GM21529 (cell line): ENCODE data around the gene CAST.
"Not testable (repeated sequence)": the region's sequence is repeated elsewhere in the genome, so short reads cannot be mapped to it uniquely, and the experiment has no call there.

Source experiments
- ATAC-seq: cut with Tn5 transposase; IDR thresholded peaks from one replicate; pipeline ENCODE4 v1.9.1; 2021; ENCODE audit not compliant: unreplicated experiment

The CAST gene, protein sequence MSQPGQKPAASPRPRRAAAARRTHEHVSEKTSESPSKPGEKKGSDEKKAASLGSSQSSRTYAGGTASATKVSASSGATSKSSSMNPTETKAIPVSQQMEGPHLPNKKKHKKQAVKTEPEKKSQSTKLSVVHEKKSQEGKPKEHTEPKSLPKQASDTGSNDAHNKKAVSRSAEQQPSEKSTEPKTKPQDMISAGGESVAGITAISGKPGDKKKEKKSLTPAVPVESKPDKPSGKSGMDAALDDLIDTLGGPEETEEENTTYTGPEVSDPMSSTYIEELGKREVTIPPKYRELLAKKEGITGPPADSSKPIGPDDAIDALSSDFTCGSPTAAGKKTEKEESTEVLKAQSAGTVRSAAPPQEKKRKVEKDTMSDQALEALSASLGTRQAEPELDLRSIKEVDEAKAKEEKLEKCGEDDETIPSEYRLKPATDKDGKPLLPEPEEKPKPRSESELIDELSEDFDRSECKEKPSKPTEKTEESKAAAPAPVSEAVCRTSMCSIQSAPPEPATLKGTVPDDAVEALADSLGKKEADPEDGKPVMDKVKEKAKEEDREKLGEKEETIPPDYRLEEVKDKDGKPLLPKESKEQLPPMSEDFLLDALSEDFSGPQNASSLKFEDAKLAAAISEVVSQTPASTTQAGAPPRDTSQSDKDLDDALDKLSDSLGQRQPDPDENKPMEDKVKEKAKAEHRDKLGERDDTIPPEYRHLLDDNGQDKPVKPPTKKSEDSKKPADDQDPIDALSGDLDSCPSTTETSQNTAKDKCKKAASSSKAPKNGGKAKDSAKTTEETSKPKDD

DNA sequence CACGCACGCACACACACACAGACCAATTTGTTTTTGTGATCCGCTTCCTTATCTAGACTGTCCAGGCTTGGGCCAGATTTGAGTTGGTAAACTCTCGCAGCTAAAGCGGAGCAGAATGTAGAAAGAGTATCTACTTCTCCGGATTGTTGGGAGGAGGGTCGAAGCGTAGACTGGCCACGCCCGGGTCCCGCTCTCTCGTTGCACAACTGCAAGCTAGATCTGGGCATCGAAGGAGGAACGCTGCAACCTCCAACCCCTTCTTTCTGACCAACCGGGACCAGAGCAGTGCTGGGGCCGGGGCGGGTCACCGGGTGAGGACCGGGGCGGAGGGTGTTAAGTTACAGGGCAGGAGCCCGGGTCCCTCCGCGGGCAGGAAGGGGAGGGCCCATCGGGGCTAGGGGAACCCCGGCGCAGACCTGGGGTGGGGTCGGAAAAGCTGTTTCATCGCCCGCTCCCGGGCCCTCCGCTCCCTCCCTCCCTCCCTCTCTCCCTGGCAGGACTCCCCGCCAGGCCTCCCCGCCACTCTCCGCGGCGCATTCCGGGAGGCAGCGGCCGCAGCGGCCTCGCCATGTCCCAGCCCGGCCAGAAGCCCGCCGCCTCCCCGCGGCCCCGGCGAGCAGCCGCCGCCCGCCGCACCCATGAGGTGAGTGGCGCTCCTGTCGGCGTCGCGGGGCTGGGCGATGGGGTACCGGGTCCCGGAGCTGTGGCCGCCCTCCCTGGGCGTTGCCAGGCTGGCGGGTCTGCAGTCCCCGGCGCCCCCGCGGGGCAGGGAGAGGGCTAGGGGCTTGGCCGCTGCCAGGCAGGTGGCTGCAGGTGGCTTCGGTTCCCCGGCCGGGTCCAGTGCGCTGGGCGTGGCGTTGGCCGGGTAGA is at the start of gene CAST:
Gene CAST, plus strand, starts transcription at position 522 of the 870 bp plus-strand sequence. Its CDS starts 47 bp downstream, at position 569.
- ATAC-seq, result peak; percentile 63

DNA sequence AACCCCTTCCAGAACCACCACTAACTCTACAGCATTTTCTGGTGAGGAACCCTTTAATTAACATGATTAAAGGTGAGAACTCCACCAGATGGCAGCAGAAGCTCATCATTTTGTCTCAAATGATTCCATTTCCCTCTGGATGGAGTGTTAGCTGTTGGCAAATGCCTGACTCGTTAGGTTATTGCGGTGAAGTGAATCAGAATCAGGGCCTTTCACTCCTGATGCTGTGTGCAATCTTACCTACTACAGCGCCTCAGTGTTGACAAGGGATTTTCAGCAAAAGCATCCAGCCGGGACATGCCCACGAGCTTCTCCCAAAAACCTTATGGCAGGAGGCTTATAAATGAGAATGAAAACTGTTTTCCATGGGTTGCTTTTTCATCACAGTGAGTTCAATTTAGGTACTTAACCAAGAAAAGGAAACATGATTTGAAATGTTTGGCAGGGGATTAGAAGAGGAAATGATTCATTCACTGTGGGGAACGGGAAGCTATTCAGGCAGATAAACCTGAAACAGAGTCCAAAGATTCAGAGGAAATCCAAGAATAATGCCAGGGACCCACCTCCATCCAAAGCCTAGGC is 48.0 kb upstream of the CAST start:
- no peak for ATAC-seq

DNA sequence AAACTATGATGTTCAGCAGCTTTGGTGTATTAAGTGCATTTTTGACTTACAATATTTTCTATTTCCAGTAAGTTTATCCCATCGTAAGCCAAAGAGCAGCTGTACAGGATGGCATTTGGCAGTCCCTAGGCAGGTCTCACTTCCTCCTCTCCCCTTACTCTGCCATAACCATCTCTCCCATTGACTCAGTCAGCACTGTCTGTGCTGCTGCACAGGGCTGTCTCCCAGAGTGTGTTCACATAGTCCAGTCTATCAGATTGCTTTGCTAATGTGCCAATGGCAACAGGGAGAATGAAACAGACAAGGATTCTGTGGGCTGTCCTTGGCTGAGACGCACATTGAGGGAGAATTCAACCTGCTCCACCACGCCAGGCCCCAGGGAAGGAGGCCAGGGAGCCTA is 47.0 kb upstream of the CAST start:
- no peak for ATAC-seq

DNA sequence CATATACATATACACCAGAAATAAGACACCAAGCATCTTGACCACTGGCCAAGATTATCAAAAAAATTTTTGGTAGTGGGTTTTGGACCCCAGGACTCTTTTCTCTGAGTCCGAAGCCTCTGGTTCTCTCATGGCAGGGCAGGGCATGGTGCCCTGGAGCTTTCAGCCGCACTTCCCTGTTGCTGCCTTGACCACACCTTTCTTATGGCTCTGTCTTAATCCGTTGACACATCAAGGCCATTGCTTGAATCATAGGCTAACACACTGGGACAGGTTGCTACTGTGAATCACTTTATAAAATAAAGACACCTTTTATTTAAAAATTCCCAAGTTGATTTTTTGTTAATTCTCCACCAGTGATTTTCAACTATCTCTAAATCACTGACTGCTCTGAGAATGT is 45.4 kb upstream of the CAST start:
- ATAC-seq, result no peak

DNA sequence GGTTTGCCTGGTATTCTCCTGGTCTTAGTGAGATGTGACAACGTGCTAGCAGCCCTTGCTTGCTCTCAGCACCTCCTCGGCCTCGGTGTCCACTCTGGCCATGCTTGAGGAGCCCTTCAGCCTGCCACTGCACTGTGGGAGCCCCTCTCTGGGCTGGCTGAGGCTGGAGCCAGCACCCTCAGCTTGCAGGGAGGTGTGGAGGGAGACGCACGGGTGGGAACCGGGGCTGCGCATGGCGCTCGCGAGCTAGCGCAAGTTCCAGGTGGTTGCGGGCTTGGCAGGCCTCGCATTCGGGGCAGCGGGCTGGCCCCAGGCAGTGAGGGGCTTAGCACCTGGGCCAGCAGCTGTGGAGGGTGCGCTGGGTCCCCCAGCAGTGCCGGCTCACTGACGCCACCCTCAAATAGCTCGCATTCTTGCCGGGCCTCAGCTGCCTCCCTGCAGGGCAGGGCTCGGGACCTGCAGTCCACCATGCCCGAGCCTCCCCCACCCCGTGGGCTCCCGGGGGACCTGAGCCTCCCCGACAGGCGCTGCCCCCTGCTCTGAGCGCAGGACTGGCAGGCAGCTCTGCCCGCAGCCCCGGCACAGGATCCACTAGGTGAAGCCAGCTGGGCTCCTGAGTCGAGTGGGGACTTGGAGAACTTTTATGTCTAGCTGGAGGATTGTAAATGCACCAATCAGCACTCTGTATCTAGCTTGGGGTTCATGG is 43.7 kb upstream of the CAST start:
- not testable (repeated sequence) for ATAC-seq

DNA sequence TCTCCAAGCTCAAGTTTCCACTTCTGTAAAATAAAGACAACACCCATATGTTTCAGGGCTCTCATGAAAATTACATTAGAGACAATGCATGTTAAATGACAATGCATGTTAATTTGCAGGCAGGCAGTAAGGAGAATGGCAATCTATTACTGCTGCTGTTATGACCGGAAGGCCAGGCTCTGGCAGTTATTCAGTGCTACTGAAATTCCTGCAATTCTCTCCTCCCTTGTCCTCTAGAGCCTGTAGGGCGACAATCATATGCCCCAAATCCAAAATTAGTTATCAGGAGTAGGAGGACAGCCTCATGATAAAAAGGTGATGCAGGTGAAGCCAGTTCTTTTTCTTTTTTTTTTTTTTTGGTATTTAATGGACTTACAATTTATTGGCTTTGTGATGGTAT is 42.2 kb upstream of the CAST start:
- ATAC-seq, result no peak

DNA sequence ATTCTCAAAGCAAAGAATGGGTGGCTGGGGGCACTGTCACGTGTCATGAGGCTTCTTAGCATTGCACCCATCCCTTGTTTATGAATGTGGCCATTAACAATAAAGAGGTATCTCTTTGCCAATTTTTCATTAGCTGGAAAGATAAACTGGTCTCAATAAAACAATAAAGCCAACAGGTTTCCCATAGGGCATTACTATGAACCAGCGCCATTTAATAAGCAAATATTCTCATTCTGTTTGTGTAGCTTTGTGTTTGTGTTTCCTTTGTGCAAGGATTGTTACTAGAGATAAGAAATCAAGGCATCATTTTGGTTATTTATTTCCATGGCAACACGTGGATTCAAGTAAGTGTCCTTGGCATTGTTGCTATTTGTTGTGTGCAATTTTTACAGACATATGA is 37.6 kb upstream of the CAST start:
- ATAC-seq, result no peak

DNA sequence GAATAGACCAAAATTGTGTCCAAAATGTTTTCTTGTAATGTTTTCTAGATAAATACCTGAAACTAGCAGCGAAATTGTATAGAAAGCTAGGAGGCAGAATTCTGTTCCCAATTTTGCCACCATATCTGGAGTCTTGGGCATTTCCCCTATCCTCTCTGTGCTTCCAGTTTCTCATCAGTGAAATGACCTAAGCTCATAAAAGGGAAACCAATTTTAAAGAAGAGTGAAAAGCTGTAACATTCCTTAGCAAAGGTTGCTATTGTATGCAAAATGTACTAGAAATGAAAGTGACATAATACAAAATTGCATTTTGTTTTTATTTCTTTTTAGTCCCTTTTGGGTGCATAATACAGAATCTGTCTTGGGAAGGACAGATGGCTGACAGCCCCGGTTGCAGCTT is 36.8 kb upstream of the CAST start:
- no peak for ATAC-seq

DNA sequence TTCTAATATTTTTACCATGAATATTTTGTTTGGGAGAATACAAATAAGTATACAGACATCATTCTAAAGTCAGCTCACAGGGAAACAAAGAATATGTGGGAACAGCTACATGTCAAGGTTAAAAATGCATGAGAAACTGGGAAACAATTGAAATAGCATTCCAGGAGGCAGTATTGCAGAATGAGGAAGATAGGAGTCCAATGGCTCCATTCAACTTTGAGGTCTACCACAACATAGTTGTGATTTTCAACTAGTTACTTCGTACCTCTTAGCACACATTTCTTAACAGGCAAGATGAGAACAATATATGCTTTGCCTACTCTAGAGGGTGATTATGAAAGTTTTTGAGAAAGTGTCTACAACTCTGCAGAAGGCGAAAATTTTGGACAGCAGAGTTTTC is 35.2 kb upstream of the CAST start:
- no peak for ATAC-seq

DNA sequence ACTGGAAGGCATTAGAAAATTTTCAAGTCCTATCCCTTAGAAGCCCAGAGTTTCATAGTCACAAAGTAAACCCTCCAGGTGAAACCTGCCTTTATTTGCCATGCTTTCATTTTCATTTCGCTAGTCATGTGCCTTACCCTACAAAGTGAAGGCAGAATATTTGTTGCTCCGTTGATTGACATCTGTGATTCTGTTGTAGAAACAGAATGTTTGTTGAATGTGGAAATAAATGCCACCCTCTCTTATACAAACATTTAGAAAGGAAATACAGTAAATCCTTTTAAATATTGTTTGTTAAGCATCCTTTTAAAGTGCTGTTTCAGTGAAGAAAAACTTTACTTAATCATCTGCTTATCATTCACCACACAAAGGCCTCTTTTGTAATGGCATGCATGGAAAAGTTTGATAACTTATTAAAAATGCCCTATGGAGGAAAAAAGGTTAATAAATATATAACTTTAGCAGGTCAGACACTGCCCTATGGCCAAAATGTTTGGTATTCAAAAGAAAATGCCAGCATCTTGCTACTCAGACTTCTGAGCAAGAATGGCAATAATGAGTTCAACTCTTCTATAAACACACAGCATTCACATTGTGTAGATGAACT is 34.3 kb upstream of the CAST start:
- ATAC-seq, result no peak

DNA sequence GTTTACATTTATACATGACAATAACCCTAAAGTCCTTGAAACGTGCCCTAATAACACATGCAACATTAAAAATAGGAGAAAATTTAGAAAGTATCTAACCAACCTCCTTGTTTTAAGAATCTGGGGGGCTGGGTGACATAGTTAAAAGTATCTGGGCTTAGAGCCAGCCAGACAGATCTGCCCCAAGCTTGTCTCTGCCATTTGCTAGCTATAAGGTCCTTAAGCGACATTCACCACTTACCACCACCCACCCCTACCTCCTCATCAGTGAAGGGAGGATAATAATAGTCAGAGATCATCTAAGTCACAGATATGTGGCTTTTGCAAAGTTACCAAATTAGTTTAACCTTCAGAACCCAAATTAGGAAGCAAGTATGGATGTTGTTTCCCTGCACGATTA is 33.8 kb upstream of the CAST start:
- no peak for ATAC-seq

DNA sequence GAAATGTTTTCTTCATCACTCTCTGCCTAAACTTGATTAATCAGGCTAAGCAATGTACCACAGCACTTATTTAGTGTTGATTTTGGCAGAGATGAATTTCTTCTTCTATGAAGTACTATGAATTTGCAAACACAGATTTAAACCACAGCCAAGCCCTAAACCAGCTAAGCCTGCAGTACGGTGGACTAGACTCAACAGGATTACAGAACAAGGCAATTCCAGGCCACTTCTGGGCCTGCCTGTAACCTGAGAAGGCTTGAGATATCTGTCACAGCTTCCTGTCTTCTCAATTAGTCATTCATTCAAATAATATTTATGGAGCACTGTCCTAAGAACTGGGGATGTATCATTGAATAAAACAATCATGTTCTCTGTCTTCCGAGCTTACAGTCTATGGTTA is 32.4 kb upstream of the CAST start:
- ATAC-seq, result no peak

DNA sequence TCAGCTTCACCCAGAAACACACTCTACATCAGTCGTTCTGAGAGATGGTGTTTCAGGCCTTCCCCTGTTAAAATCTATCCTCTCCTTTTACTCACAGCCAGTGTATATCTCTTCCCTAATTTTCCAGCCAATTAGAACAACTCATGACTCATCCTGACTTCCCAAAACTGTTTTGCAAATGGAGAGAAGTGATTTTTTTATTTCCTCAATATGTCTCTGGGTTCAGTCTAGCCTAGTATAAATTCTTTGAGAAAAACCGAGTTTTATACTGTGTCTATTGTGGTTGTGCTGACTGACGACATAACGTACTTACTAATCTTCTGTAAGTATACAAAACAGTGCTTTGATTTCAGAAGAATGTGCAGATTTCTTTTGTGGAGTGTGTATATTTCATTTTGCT is 28.4 kb upstream of the CAST start:
- ATAC-seq, result no peak

DNA sequence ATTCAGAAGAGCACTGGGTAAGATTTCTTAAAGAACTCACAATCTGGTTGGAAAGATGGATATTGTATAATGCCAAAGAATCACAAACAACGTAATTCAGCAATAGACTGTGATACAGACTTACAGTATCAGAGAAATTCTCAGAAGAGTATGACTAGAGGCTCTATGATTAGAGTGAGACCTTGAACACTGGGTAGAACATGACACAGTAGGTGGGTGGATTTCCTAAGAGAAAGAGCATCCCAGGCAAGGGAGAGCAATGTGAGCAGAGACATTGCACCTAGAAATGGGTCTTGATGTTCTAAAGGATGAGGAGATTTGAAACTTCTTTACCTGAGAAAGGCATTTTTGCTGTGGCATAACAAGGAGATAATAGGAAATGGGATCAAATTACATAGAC is 27.3 kb upstream of the CAST start:
- no peak for ATAC-seq

DNA sequence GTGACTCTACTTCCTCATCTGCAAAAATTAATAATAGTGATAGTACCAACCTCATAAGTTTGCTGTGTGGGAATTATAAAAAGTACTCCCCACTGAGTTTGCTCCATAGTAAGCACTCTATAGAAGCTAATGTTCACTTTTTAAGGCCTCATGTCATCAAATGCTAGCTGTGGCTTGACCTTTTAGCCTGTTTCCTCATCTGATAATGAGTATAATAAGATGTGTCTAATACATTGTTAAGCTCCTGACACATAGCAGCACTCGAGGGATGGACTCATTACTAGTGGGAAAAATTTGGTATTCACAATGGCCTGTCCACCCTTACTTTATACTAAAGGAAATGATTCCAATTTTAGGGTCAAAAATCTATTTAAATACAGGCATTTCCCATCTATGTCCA is 26.1 kb upstream of the CAST start:
- ATAC-seq, result no peak

DNA sequence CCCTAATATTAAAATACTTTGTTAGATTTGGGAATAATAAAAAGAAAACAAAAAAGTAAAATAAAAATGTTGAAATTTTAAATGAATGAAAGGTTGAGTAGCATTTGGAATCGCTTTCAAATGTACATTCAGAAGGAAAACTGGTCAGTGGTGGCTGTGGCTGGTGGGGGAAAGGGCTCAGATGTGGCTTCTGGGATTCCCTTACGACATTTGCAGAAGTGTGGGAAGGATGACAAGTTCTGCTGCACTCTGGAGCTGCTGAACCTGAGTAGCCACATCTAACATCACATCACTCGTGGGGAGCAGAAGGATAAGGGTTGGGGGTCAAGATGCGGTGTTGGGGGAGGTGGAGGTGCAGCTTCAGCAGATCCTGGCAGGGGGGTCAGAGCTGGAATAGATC is 25.6 kb upstream of the CAST start:
- ATAC-seq, result no peak

DNA sequence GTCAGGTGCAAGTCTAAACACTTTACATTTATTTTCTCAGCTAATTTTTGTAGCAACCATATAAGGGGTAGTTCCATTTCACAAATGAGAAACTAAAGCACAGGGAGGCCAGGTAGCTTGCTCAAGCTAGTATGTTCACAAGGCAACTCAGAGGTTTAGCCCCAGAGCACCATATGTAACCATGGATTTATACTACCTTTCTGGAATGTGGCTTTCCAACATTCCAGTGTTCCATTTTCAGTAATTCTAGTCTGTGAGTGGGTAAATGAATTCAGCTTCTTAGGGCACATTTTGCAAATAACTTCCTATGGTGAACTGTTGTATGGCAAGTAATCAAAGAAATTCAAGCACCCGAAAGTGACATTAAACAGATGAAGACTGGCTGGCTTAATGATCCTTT is 25.0 kb upstream of the CAST start:
- no peak for ATAC-seq

DNA sequence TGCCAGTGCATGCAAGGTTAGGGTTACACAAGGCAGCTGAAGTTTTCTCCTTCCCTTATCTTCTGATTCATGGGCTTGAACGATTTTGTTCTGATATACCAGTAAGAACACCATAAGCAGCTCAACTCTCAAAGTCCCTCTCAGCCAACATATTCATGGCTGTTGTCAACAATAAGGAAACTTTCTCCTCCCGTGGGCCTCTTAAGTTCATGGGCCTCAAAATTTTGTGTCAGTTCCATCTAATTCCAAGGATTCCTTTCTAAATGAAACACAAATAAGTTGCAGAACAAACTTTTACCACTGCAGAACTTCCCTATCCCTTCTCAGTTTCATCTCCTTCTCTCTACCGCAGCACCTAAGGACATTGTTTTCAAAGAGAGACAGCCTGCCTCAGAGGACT is 23.6 kb upstream of the CAST start:
- no peak for ATAC-seq

DNA sequence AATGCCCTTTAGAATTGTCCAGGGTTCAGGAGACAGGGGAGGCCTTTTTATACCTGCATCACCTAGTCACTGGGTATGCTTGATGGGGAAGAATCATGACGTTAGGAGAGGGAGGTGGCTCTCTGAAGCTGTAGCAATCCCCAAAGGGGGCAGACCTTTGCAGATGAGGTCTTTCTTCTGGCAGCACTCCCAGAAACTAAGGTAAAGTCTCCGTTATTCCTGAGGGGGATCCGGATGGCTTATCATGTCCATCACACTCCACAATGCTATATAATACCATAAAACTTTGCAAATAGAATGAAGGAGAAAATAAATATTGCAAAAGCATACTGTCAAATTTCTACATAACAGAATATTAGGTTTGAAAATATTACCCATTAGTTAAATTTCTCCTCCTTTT is 21.5 kb upstream of the CAST start:
- ATAC-seq, result no peak
